GM21423 (cell line): Measurements from ENCODE around the gene FREM2.
A peak's percentile ranks its signal among the peaks of the same experiment; 100 is the strongest.

ENCODE experiments used
- ATAC-seq: cut with Tn5 transposase; IDR thresholded peaks from one replicate; pipeline ENCODE4 v1.9.1; 2021; ENCODE audit warnings: mild to moderate bottlenecking, moderate library complexity; ENCODE audit not compliant: unreplicated experiment

The FREM2 gene

DNA sequence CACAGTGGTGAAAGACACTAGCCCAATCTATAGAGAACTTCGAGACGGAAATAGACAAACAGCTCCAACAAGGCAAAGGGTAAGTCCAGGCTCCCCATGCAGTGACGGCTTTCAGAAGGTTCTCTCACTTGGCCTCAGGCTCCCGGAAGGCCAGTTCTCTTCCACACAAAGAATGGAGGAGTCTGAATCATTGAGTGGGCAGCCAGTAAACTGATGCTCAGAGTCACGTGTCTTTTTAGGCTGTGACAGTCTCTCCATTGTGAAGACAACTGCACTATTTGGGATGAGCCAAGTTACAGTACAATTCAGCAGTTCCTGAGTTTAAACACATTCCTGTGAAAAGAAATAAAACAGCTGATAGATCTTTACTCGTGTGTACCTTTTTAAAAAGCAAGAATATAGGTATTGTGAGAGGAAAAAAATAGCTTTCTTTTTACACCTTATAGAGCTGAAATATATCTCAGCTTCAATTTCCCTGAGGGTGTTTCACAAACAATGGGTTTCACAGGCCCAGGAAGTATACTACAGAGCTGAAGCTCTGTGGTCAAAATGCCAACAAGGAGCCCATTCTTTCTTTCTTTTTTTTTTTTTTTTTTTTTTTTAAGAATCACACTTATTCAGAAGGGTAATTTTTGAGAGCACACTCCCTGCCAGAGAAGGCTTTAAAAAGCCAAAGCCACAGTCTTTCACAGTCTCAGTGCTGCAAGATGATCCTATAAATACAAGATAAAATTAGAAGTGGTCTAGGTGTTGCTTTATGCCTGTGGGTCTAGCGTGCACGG lies 135.1 kb downstream of the FREM2 start:
- no peak for ATAC-seq

DNA sequence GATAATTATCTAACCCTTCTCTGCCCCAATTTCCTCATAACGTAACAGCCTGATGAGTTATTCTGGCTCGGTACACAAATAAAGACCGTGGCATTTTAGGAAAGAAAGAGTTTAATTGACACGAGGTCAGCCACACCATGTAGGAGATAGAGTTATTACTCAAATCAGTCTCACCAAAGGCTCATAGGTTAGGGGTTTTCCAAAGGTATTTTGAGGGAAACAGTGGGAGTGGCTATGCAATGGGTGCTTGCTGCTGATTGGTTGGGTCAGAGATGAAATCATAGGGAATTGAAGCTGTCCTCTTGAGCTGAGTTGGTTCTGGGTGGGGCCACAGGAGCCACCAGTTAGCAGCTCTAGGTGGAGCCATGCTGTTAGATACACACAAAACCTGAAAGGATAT lies 137.5 kb downstream of the FREM2 start:
- peak; percentile 49 for ATAC-seq

DNA sequence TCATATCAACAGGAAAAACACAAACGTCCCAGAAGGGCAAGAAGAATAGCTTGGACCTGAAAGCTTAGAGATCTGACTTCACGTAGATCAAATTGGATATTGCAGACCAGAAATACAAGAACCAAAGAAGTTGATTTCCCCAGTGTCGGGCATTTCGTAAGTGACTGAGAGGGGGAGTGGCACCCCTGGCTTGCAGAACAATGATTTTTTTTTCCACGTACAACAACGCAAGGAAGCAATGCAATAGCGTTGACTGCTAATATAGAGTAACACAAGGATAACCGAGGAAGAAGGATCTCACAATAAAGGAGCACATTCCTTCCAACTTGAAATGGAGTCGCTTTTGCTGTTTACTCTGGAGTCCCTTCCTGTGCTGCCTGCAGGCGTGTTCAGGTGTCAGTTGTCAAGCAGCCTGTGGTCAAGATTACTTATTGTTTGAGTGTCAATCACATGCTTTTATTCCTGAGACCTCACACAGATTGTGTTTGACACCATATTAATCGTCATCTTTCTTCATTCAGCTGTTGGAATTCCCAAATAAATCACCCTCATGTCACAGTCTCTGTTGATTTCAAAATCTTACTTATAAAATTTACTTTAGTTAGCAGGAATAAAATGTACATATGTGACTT lies 139.4 kb downstream of the FREM2 start:
- ATAC-seq, result no peak

DNA sequence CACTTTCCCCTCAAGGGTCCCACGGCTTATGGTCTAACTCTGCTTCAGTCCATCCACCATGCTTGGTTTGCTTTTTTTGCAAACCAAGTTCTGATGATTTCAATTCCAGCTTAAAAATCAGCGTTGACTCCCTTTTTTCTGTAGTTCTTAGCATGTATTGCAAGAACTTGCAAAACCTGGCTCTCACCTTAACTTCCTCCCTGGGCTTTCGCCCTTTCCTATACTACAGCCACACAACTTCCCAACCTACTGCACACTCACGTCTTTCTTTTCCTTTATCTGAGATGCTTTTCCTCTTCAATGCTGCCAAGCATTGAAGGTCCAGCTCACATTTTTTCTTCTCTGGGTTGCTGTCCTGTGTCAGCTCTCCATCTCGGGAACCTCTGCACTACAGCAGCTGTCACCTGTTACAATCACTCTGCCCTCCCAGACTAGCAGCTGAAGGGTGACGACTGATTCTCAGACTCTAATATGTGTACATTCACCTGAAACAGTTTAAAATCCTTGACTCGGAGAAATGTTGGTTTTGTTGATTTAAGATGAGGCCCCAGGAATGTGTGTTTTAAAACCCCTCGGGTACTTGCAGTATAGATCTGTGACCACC lies 143.7 kb downstream of the FREM2 start:
- ATAC-seq, result no peak

DNA sequence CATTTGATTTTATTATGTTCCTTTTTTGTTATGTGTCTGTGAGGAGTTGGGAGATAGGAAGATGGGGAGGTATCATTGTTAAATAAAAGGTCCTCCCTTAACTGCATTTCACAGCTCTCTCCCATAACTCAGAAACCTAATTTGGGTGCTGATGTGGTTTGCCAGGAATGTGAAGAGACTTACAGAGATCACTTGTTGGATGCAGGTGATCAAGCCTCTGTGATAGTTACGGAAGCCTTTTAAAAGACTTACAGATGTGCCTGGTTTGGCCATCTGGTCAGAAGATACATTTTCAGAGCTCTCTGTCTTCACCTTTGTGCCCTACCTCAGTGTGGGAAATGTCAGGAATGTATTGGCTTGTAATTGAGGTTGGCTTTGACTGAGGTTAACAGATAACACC lies 157.7 kb downstream of the FREM2 start:
- ATAC-seq, result no peak

DNA sequence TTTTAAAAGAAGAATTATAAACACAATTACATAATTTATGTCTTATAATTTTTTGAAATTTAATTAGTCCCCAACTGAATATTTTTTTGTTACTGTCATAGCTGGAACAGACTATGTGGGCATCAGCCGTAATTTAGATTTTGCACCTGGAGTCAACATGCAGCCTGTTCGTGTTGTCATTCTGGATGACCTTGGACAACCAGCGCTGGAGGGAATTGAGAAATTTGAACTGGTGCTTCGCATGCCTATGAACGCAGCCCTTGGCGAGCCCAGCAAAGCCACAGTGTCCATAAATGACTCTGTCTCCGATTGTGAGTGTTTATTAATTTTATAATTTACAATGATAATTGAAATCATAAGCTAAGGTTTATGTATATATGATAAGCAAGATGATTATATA lies 161.5 kb downstream of the FREM2 start:
- no peak for ATAC-seq

DNA sequence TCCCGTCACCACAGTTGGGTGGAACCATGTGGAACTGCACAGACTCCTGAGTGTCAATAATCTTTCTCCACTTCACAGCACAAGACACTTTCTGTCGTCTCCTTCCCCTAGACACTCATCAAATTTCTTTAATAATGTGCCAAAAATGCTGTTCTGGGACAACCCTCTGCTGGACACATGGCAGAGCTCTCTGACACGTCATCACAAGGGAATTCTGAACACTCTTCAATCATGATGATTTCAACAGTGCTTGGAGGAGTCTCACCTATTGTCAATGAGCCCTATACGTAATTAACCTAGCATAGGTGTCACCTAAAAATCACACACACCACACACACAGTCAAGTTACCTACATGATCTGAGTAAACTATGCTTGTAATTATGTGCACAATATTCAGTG lies 162.4 kb downstream of the FREM2 start:
- no peak for ATAC-seq

DNA sequence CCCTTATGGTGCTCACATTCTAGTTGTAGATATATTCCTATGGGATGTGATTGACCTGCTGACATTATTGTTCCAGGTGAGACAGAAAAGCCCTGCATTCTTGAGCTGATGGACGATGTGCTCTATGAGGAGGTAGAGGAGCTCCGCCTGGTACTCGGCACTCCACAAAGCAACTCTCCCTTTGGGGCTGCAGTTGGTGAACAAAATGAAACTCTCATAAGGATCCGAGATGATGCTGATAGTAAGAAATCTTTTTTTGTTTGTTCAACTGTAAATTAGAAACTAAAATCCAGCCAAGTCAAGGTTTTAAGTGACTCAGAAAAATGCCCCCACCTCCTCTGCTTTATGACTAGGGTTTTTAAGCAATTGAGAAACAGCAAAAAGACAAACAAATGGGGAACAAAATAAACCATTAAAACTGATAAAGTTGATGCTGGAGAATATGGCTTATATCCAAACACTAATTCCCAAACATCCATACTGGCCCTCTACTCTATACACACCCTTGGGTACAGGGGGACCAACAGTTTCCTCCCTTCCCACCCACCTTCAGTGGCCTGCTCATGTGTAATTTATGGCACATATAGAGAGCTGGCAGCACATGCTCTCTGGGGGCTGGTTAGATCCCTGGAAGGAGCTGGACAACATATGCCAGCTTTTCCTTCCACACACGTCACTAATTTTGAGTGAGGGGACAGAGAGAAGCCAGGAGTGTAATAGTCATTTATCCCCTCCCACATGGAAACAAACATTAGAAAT lies 164.2 kb downstream of the FREM2 start:
- no peak for ATAC-seq

DNA sequence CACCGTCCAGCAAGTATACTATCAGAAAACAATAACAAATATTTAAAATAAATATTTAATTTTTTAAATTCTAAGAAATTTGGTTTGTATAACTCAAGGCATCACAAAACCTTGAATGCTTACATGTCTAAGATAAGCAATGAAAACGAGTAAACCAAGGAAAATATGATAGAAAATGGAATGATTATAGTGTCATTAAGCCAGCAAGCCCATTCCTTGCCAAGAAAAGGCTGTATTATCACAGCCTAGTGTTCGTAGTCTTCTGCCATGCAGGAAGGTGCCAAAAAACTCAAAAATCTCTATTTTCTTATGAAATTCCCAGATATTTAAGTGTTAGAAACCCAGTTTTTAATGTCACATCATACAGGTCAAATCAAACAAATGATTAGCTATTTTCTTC lies 167.3 kb downstream of the FREM2 start:
- no peak for ATAC-seq

DNA sequence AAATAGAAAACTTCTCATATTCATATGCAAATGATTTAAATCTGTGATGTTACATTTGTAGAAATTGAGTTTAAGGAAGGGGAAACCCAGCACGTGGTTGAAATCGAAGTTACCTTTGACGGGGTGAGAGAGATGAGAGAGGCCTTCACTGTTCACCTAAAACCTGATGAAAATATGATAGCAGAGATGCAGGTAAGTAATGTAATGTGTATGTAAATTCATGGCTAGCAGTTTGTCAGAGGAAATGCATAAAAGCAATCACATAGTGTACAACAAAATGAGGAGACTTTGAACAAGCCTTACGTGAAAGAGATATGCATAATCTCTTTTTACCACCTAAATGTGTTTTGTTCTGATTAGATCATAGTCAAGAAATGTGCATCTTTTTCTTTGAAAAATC lies 169.2 kb downstream of the FREM2 start:
- ATAC-seq, result no peak

DNA sequence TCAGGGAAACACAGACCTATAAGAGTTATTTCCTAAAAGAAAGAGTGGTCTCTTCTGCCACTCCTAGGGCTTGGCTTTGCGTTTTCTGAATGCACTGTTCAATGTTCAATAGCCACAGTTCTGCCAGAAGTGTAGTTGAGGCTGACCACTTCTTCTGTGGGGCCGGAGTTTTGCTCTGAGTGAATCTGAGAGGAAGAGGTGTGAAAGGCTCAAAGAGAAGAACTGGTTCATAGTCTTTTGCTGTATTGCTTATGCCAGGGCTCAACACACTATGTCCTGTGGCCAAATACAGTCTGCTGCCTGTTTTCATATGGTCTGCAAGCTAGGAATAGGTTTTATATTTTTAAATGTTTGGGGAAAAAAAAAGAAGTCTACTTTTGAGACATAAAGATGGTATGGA lies 175.6 kb downstream of the FREM2 start:
- ATAC-seq, result no peak

DNA sequence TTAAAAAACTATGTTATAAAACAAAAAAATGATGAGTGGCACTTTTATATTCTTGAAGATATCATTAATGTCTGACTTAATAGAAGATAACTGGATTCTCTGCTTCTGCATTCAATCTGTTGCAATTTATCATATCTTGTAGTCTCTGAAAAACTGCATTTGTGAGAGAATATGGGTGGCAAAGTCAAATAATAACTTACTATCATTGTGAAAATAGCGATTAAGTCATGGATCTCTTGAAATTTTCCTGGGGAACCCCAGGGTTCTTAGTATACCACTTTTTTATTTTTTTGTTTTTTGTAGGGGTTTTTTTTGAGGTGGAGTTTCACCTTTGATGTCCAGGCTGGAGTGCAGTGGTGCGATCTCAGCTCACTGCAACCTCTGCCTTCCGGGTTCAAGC lies 176.7 kb downstream of the FREM2 start:
- no peak for ATAC-seq

DNA sequence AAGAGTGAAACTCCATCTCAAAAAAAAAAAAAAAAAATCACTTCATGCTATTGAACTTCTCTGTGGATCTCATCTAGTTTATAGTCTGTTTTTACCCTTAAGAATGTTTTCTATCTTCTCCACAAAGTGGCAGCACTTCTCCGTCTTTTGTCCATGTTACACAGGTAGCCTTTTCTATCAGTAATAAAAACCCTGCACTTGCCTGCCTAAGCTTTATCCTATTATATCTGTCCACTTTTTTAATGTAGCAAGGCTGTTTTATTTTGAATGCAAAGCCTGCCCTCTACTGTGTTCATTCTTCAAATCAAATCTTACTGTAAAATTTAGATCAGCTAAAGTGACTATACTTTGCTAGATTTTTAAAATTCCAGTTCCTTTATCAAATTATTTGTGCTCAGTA lies 179.8 kb downstream of the FREM2 start:
- ATAC-seq, result no peak

DNA sequence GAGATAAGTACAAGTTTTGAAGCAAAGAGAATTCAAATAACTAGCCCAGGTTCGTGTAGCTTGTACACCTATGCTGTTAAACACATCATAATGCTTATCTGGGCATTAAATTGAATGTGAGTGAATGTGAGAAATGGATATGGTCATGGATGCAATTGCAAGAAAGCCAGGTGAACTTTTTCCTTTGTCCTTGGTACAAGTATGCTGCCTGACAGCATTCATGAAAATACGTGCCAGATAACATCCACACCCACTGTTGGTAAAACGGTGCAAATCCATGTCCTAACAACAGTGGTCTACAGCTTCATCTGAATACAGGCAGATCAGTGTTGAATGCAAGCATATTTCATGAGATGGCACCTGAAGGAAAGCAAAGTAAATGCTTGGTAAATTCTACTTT lies 181.5 kb downstream of the FREM2 start:
- no peak for ATAC-seq

DNA sequence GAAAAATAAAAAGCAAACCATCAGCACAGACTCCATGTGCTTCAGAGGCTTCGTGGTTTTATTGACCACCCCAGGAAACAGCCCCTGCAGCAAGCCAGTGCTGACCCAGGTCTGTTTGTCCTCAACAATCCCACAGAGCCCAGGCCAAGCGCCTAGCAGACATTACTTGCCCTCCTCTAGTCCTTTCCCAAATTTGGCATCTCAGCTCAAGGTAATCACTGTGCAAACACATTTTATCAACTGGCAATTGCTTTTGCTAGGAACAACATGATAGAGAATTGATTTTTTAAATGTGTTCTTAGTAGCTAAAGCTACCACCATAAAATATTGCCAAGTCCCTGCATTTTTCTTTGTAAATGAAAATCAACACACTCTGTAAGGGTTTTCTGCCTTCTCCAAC lies 182.0 kb downstream of the FREM2 start:
- no peak for ATAC-seq

DNA sequence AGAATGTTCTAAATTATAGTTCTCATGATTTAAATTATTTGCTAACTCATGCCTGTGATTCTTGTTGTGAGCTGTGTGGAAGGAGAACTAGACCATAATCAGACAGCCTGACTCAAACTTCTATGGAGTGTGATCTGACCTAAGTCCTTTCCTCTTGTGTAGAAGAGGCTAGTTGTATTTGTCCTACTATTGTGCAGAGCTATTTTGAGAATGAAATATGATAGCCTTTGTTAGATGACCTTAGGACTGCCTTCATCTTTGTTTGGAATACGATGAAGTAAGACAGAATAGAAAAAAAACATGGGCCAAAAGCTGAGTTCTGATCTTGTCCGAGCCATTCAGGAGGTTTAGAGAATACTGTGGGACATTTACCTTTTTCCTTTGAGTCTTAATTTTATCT lies 184.4 kb downstream of the FREM2 start:
- ATAC-seq, result no peak

DNA sequence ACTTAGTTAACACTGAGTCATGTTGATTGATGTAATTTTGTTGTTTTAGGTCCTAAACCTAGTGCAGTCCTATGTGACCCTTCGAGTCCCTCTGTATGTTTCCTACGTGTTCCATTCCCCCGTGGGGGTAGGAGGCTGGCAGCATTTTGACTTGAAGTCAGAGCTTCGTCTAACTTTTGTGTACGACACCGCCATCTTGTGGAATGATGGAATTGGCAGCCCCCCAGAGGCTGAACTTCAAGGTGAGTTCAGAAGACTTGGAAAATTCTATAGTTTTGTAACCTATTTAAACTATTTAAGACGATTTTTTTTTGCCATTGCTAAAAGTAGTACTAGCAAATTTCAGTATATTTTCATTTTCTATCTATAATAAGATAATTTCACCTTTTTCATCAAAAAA lies 185.8 kb downstream of the FREM2 start:
- peak; percentile 56 for ATAC-seq

DNA sequence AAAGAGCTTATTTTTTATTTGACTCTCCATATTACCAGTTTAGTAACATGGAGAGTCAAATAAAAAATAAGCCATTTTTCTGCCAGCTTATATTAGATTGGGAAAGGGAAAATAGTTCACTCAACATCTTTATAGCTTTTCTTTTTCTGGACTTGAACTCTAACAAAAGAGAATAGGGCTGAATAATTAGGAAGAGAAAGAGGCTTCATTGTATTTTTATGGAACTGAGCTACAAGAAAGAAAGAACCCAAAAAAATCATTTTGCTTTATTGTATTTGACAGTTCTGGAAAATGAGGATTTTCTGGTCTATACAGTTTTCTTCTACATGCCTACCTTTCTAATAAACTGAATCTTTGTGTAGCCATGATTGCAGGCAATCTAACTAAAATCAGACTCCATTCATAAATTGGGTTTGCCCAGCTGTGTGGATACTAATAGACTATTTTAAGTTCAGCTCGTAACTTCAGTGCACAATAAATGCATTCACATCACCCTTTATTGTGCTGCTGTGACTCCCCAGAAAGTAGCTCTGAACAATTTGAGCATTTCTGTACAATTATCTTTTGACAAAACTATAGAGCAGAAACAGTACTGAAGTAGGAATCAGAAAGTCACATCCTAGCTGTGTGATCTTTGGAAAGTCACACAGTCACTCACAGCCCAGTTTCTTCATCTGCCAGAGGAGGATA lies 188.5 kb downstream of the FREM2 start:
- ATAC-seq, result no peak

DNA sequence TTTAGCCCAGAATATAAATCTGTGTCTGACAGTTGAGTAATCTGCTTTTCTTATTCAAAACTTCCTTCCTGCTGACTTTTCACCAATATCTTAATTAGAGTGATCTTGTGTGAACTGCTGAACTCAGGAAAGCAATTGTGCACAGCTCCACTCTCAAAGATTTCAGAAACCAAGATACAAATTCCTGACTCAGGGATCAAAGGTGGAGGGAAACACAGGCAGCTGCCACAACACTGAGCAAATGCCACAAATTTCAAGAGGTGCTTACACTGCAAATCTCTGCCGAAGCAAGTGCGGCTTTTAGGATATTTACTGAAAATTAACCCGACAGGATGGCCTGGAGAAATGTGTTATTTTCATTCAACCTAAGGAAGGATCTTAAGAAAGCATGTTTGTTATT lies 192.4 kb downstream of the FREM2 start:
- ATAC-seq, result no peak

DNA sequence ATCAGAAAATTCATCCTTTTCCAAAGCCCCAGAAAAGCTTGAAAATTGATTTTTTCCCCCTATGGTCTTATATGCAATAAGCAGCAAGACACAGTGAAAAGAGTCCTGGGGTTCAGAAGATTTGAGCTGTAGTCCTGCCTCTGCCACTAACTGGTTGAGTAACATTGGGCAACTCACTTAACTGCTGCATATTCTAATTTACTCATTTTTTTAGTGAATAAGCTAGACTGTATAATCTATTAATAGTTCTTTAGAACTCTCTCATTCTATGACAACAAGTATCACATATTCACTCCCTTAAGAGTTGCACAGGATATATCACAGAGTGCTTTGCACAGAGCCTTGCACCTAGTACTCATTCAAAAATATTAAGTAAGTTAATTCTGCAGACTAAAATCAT lies 192.9 kb downstream of the FREM2 start:
- no peak for ATAC-seq

DNA sequence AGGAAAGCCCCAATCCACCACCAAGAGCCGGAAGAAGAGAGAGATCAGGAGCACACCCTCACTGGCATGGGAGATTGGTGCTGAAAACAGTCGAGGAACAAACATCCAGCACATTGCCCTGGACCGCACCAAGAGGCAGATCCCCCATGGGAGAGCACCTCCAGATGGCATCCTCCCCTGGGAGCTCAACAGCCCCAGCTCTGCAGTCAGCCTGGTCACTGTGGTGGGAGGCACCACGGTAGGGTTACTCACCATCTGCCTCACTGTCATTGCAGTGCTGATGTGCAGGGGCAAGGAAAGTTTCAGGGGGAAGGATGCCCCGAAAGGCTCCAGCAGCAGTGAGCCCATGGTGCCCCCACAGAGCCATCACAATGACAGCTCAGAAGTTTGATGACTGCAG lies 193.5 kb downstream of the FREM2 start:
- no peak for ATAC-seq
